ENCODE measurements around the gene AP4S1. TPM values are rescaled to one million over a fixed set of nuclear protein-coding genes. Genes with fewer than 3 reads are reported as not detected.

The AP4S1 gene
- total RNA-seq, 1 donor from 2014 or later = 7.1 TPM

- intact Hi-C loops (cut with DNase I) = loop anchor here (10.0 kb wide), 1 partner anchor 53 kb away; no protein-coding TSS in a partner anchor
- DNase-seq = no peak
- no peaks in the 10 kb centered on the region for H3K9me3 ChIP-seq
- ATAC-seq = no peak
- peaks cover 7% of the 10 kb centered on the region for H3K36me3 ChIP-seq
- no peak overlapping the region for H3K4me3 ChIP-seq
- no peak for TF ChIP-seq CTCF (IDR thresholded peaks at IDR 0.05)
- H3K27ac ChIP-seq = no peak overlapping the region
- H3K27me3 ChIP-seq = no peaks in the 10 kb centered on the region
- peaks cover 18% of the 10 kb centered on the region for H3K4me1 ChIP-seq
Measured at GRCh38 chr14:31021576-31021949, 3.9 kb upstream of the AP4S1 start.

GRCh38 chr14:31022386-31022785 is 3.1 kb upstream of the AP4S1 start:
- Histone ChIP-seq H3K9me3 (no peaks in the 10 kb centered on the region), H3K27me3 (no peaks in the 10 kb centered on the region), H3K27ac (no peak overlapping the region), H3K4me1 (peaks cover 20% of the 10 kb centered on the region), H3K4me3 (no peak overlapping the region), H3K36me3 (peaks cover 7% of the 10 kb centered on the region)
- no peak for TF ChIP-seq CTCF (IDR thresholded peaks at IDR 0.05)
- DNase-seq (no peak), ATAC-seq (no peak)
- intact Hi-C loops (cut with DNase I) = loop anchor here (10.0 kb wide), 1 partner anchor 52 kb away; no protein-coding TSS in a partner anchor

GRCh38 chr14:31024010-31024480 is 1.4 kb upstream of the AP4S1 start:
- intact Hi-C loops (cut with DNase I) = loop anchor here (10.0 kb wide), 1 partner anchor 51 kb away; no protein-coding TSS in a partner anchor
- Histone ChIP-seq H3K9me3 (no peaks in the 10 kb centered on the region), H3K27me3 (no peaks in the 10 kb centered on the region), H3K36me3 (peaks cover 4% of the 10 kb centered on the region), H3K4me3 (peak overlapping the region; percentile 78), H3K27ac (peak overlapping the region; percentile 97), H3K4me1 (peaks cover 22% of the 10 kb centered on the region)
- ATAC-seq (no peak), DNase-seq (no peak)
- TF ChIP-seq CTCF (IDR thresholded peaks at IDR 0.05) = no peak

GRCh38 chr14:31024577-31025366 is 677 bp upstream of the AP4S1 start:
- Histone ChIP-seq H3K4me1 (peaks cover 22% of the 10 kb centered on the region), H3K27me3 (no peaks in the 10 kb centered on the region), H3K36me3 (no peaks in the 10 kb centered on the region), H3K27ac (peak overlapping the region; percentile 97), H3K9me3 (no peaks in the 10 kb centered on the region), H3K4me3 (peak overlapping the region; percentile 78)
- TF ChIP-seq CTCF (IDR thresholded peaks at IDR 0.05) = no peak
- DNase-seq (no peak), ATAC-seq (no peak)
- intact Hi-C loops (cut with DNase I) = loop anchor here (10.0 kb wide), 1 partner anchor 50 kb away; no protein-coding TSS in a partner anchor

- Histone ChIP-seq H3K4me3 (peak within 1 kb of the TSS; percentile 78), H3K9me3 (no peaks in the 10 kb centered on the region), H3K27ac (peak within 1 kb of the TSS; percentile 97), H3K27me3 (no peaks in the 10 kb centered on the region), H3K4me1 (peaks cover 22% of the 10 kb centered on the region), H3K36me3 (no peaks in the 10 kb centered on the region)
- intact Hi-C loops (cut with DNase I) = loop anchor here (10.0 kb wide), 1 partner anchor 49 kb away; no protein-coding TSS in a partner anchor
- TF ChIP-seq CTCF (IDR thresholded peaks at IDR 0.05) = no peak
- no peak for ATAC-seq
- no peak for DNase-seq
Measured at GRCh38 chr14:31026077-31026449, 614 bp downstream of the AP4S1 start, which contains the start of gene STRN3. TSS of gene STRN3 (minus strand) at chr14:31026379. CDS start at chr14:31026185, 194 bp downstream.

Data from upper lobe of right lung (tissue), 1 donor.